GM20000 (cell line): Measurements from ENCODE around the gene NHS.

Experiments
- DNase-seq: peaks from one replicate; pipeline ENCODE4 v3.0.0; 2012; ENCODE audit warnings: low spot score
- TF ChIP-seq, protein P1 (sequence below): IDR thresholded peaks from 2 replicates; pipeline ENCODE4 v1.5.1; 2012; ENCODE audit warnings: mild to moderate bottlenecking, control low read depth; ENCODE audit errors: extremely low read depth, missing control alignments

The NHS gene

DNA sequence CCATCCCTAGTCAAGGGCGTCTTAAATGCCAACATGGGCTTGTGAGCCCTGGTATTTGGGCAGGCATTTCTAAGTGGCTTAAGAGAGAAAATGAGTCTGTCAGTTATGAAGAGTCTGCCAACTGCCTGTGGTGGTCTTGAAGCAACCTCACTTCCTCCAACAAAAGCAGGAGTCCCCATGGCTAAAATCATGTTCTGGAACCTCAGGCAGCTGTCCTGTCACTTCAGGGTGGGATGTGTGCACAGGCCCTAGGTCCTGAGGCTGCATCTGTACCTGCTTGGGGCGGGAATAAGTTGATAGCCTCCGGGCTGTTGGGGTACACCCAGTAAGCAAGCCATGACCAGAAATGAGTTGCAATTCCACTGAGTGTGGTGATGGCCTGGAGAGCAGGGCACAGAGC is 247.3 kb downstream of the NHS start:
- no peak for DNase-seq
- TF ChIP-seq, protein P1, sequence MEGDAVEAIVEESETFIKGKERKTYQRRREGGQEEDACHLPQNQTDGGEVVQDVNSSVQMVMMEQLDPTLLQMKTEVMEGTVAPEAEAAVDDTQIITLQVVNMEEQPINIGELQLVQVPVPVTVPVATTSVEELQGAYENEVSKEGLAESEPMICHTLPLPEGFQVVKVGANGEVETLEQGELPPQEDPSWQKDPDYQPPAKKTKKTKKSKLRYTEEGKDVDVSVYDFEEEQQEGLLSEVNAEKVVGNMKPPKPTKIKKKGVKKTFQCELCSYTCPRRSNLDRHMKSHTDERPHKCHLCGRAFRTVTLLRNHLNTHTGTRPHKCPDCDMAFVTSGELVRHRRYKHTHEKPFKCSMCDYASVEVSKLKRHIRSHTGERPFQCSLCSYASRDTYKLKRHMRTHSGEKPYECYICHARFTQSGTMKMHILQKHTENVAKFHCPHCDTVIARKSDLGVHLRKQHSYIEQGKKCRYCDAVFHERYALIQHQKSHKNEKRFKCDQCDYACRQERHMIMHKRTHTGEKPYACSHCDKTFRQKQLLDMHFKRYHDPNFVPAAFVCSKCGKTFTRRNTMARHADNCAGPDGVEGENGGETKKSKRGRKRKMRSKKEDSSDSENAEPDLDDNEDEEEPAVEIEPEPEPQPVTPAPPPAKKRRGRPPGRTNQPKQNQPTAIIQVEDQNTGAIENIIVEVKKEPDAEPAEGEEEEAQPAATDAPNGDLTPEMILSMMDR, result no peak

GRCh38 chrX:17623750-17624149 is 248.8 kb downstream of the NHS start:
- no peak for DNase-seq
- TF ChIP-seq, protein P1, result no peak

DNA sequence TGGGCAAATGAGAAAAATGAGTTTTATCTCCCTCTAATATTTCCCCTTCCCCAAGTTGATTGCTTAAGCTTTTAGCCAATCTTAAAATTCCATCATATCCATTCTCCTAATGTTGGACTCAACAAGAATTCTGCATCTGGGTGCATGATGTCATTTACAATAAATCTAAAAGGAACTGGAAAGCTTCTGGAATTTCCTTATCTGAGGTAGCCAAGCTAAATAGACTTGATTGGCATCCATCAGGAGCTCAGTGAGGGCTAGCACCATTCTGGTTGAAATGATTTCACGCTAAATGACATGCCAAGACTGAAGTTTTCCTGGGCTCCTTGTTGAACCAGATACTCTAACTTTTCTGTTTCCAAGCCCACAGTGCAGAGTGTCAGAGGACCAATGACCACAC is 252.0 kb downstream of the NHS start:
- TF ChIP-seq, protein P1, result no peak
- no peak for DNase-seq

GRCh38 chrX:17628976-17629375 is 254.0 kb downstream of the NHS start:
- DNase-seq, result no peak
- TF ChIP-seq, protein P1, result no peak

GRCh38 chrX:17629519-17629918 is 254.5 kb downstream of the NHS start:
- TF ChIP-seq, protein P1, result no peak
- no peak for DNase-seq

GRCh38 chrX:17631647-17632046 is 256.6 kb downstream of the NHS start:
- no peak for DNase-seq

DNA sequence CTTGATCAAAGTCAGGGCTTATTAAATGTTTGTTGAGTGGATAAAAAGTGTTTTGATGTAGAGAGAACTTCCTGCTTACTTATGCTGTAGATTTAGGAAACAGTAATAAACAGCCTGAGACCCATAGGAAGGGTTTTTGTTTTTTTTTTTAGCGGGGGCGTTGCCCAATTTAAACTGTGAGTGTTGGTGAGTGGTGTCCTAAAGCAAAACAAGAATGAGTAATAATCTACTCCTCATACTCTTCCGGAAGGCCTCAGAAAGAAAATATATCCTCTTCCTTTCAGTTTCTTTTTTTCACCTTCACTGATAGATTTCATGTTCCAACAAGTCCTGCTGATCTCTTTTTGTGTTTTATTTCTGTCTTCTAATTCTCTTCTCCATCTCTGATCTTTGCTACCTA is 257.9 kb downstream of the NHS start:
- peak; percentile 7 for DNase-seq
- TF ChIP-seq, protein P1, result no peak

More at GRCh38 chrX:17631647-17632046, 256.6 kb downstream of the NHS start:
- TF ChIP-seq, protein P1, result no peak
